OCI-LY3 (cell line): ENCODE measurements around the gene CCDC78.

ENCODE experiments used
- EZH2phosphoT487 ChIP-seq: fragments of 200-600 bp; shearing (Covaris generic); IDR thresholded peaks from 2 replicates; pipeline ENCODE4 v1.6.1; 2018; ENCODE audit warnings: antibody characterized with exemption, mixed run types, low read depth
- TF ChIP-seq, protein P1 (sequence below): fragments of 200-600, 300-600 bp; sonication (generic); IDR thresholded peaks from 2 replicates; pipeline ENCODE4 v1.5.1; 2014; ENCODE audit warnings: antibody characterized with exemption, low read length, low read depth

DNA sequence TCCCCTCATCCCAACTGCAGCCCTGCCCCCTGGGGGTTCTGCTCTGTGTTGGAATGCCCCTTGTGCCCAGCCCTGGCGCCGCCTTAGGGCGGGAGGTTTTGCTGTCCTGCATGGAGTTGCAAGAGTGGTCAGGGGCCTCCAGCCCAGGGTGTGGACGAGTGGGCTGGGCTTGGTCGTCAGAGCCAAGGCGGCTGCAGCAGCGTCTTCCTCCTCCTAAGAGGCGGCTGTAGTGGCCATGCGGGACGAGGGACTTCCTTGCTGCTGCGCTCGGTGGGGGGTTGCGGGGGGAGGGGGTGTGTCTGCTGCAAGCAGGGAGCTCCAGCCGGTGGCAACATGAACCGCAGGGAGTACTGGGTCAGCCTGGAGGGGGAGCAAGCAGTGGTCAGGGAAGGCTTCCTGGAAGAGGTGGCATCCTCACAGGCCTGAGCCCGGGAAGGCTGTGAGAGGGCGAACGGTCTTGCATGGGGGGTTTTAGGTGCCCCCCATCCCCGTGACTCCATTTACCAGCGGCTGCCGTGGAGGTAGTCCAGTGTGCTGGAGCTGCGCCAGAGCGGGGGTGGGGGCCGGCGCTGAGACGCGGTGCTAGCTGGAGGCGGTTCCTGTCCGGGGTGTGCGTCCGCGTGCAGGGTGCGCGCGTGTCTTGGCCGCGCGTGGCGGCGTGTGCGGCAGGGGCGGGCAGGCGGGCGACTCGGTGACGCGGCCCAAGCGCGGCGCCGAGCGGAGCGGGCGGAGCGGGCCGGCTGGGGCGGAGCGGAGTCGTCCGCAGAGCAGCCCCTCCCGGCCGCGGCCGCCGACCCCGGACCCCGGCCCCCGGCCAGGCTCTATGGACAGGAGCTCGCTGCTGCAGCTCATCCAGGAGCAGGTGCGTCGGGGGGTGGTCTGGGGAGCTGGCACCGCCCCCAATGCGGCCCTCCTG, 51.0 kb downstream of the CCDC78 start, which contains the start of gene RHBDL1:
- TF ChIP-seq, protein P1, sequence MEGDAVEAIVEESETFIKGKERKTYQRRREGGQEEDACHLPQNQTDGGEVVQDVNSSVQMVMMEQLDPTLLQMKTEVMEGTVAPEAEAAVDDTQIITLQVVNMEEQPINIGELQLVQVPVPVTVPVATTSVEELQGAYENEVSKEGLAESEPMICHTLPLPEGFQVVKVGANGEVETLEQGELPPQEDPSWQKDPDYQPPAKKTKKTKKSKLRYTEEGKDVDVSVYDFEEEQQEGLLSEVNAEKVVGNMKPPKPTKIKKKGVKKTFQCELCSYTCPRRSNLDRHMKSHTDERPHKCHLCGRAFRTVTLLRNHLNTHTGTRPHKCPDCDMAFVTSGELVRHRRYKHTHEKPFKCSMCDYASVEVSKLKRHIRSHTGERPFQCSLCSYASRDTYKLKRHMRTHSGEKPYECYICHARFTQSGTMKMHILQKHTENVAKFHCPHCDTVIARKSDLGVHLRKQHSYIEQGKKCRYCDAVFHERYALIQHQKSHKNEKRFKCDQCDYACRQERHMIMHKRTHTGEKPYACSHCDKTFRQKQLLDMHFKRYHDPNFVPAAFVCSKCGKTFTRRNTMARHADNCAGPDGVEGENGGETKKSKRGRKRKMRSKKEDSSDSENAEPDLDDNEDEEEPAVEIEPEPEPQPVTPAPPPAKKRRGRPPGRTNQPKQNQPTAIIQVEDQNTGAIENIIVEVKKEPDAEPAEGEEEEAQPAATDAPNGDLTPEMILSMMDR = no peak
- no peak for TF ChIP-seq EZH2phosphoT487
